HEK293 (cell line): ENCODE results near the gene DDTL.
"Not testable (repeated sequence)": the region's sequence is repeated elsewhere in the genome, so short reads cannot be mapped to it uniquely, and the experiment has no call there.

Experiments used
- TCF7L2 ChIP-seq: IDR thresholded peaks from 2 replicates; pipeline ENCODE4 v1.6.1; 2011; ENCODE audit warnings: low read depth, mild to moderate bottlenecking, inconsistent platforms, low read length, moderate library complexity, borderline replicate concordance
- TRIM28 ChIP-seq: IDR thresholded peaks from 2 replicates; pipeline ENCODE4 v1.6.1; 2011; ENCODE audit warnings: low read length, control low read depth, borderline replicate concordance
- YY1 ChIP-seq: fragments of 450-650 bp; formaldehyde crosslinking; IDR thresholded peaks from 2 replicates; pipeline ENCODE4 v1.5.1; 2018; ENCODE audit warnings: missing biosample characterization, missing genetic modification characterization
- ZFP69B ChIP-seq: fragments of 450-650 bp; formaldehyde crosslinking; IDR thresholded peaks from 2 replicates; pipeline ENCODE4 v1.5.1; 2016; ENCODE audit warnings: missing biosample characterization, missing genetic modification characterization
- ZIC2 ChIP-seq: fragments of 450-650 bp; formaldehyde crosslinking; IDR thresholded peaks from 2 replicates; pipeline ENCODE4 v1.5.1; 2016; ENCODE audit warnings: missing biosample characterization, missing genetic modification characterization
- ZNF175 ChIP-seq: fragments of 450-650 bp; formaldehyde crosslinking; IDR thresholded peaks from 2 replicates; pipeline ENCODE4 v1.5.1; 2016; ENCODE audit warnings: missing biosample characterization, missing genetic modification characterization
- ZNF513 ChIP-seq: fragments of 450-650 bp; IDR thresholded peaks from 2 replicates; pipeline ENCODE4 v1.5.1; 2018; ENCODE audit warnings: missing biosample characterization, missing genetic modification characterization
- ZNF521 ChIP-seq: fragments of 450-650 bp; formaldehyde crosslinking; IDR thresholded peaks from 2 replicates; pipeline ENCODE4 v1.5.1; 2017; ENCODE audit warnings: missing biosample characterization, mild to moderate bottlenecking, missing genetic modification characterization
- ZNF530 ChIP-seq: fragments of 450-650 bp; formaldehyde crosslinking; IDR thresholded peaks from 2 replicates; pipeline ENCODE4 v1.5.1; 2016; ENCODE audit warnings: low read depth, missing biosample characterization, missing genetic modification characterization
- ZNF624 ChIP-seq: fragments of 450-650 bp; formaldehyde crosslinking; IDR thresholded peaks from 2 replicates; pipeline ENCODE4 v1.5.1; 2017; ENCODE audit warnings: missing biosample characterization, missing genetic modification characterization
- ZNF660 ChIP-seq: fragments of 450-650 bp; IDR thresholded peaks from 2 replicates; pipeline ENCODE4 v1.5.1; 2018; ENCODE audit warnings: missing biosample characterization, mild to moderate bottlenecking, missing genetic modification characterization
- ZNF792 ChIP-seq: fragments of 450-650 bp; formaldehyde crosslinking; IDR thresholded peaks from 2 replicates; pipeline ENCODE4 v1.5.1; 2016; ENCODE audit warnings: missing biosample characterization, missing genetic modification characterization
- TF ChIP-seq, protein P1 (sequence below): fragments of 450-650 bp; formaldehyde crosslinking; IDR thresholded peaks from 2 replicates; pipeline ENCODE4 v1.5.1; 2016; ENCODE audit warnings: missing biosample characterization, missing genetic modification characterization

- TF ChIP-seq, protein P1, sequence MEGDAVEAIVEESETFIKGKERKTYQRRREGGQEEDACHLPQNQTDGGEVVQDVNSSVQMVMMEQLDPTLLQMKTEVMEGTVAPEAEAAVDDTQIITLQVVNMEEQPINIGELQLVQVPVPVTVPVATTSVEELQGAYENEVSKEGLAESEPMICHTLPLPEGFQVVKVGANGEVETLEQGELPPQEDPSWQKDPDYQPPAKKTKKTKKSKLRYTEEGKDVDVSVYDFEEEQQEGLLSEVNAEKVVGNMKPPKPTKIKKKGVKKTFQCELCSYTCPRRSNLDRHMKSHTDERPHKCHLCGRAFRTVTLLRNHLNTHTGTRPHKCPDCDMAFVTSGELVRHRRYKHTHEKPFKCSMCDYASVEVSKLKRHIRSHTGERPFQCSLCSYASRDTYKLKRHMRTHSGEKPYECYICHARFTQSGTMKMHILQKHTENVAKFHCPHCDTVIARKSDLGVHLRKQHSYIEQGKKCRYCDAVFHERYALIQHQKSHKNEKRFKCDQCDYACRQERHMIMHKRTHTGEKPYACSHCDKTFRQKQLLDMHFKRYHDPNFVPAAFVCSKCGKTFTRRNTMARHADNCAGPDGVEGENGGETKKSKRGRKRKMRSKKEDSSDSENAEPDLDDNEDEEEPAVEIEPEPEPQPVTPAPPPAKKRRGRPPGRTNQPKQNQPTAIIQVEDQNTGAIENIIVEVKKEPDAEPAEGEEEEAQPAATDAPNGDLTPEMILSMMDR (tag by site-specific recombination), result not testable (repeated sequence)
- TF ChIP-seq ZFP69B (tag by site-specific recombination); ZNF624; ZNF175; TCF7L2; ZIC2; TRIM28; ZNF792 (tag by site-specific recombination); ZNF660 (tag by site-specific recombination); YY1 (tag by site-specific recombination); ZNF530 (tag by site-specific recombination); ZNF521 (tag by site-specific recombination); ZNF513 (tag by site-specific recombination): not testable (repeated sequence)
Measured at GRCh38 chr22:23974836-23975352, 8.2 kb downstream of the DDTL start.
